Measurements from ENCODE around the gene VWC2.
"Not testable (repeated sequence)": the region's sequence is repeated elsewhere in the genome, so short reads cannot be mapped to it uniquely, and the experiment has no call there.

Gene VWC2

GRCh38 chr7:49787980-49788379 is 14.5 kb downstream of the VWC2 start:
- DNase-seq = no peak

- no peak for DNase-seq
Observed at GRCh38 chr7:49788455-49789059, 15.1 kb downstream of the VWC2 start.

DNA sequence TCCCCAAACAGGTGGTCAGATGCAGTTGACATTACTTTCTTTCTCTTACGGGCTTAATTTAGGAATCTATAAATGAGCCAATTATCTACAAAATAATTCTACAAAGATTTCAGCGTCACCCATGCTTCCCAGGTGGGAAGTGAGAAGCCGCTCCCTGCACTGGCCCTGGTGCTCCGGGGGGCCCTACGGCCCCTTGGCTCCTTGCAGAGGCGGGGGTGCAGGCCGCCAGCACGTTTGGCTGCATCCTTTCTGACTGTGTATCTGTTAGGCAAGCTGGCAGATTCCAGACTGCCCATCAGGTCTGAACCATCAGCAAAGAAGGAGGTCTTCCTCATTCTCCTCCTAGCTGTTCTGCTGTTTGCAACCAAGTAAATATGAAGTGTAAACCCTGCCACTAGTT is 16.3 kb downstream of the VWC2 start:
- no peak for DNase-seq

- no peak for DNase-seq
Observed at GRCh38 chr7:49790209-49790608, 16.8 kb downstream of the VWC2 start.

GRCh38 chr7:49791088-49791741 is 17.8 kb downstream of the VWC2 start:
- no peak for DNase-seq

- no peak for DNase-seq
Observed at GRCh38 chr7:49797987-49798660, 24.7 kb downstream of the VWC2 start.

- DNase-seq = no peak
Observed at GRCh38 chr7:49800031-49800430, 26.6 kb downstream of the VWC2 start.

GRCh38 chr7:49802600-49802999 is 29.2 kb downstream of the VWC2 start:
- DNase-seq = no peak

GRCh38 chr7:49803812-49804211 is 30.4 kb downstream of the VWC2 start:
- DNase-seq = no peak

DNA sequence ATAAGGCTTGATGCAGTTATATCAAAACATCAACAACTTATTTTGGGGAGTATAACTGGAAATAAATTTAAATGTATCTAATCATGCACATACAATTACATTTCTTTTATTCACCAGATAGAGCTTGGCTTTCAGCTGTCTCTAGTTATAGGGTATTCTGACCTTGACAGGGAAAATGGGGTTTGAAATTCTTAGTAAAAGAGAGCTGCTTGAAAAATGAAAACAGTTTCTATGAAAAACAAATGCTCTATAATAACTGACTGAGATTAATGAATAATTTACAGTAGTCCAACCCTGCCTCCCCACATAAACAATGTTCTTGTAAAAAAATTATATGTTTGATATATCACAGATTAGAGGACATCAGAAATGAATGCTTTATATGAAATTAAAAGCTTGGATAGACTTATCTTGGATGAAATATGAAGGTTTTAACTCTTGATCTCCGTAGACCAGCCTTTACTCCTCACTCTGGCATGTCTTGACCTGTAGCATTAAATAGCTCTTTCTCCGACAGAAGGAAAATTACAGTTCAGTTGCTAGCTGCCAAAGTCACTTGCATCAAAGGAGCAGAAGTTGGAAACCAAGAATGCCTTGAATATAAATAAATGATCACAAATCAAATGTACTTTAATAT is 32.1 kb downstream of the VWC2 start:
- DNase-seq = no peak

DNA sequence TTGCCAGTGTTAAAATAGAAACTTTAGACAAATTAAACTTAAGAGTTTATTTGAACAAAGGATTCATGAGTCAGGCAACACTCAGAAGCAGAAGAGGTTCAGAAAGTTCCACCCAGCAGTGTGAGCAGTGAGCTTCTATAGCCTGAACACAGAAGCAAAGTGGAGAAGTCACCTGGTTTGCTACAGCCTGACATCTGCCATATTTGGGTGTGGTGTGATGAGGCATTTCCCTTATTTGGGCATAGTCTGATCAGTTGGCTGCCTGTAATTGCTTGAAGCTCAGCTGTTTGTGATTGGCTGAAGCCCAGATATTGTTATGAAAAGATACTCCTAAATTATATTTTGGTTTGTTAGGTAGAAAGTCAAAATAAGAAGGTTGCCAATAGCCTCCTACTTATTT is 39.1 kb downstream of the VWC2 start:
- DNase-seq = no peak

- DNase-seq = no peak
Observed at GRCh38 chr7:49817279-49817678, 43.8 kb downstream of the VWC2 start.

- no peak for DNase-seq
Observed at GRCh38 chr7:49821181-49821580, 47.7 kb downstream of the VWC2 start.

GRCh38 chr7:49822856-49823255 is 49.4 kb downstream of the VWC2 start:
- DNase-seq = no peak

- DNase-seq = no peak
Observed at GRCh38 chr7:49823566-49823965, 50.1 kb downstream of the VWC2 start.

DNA sequence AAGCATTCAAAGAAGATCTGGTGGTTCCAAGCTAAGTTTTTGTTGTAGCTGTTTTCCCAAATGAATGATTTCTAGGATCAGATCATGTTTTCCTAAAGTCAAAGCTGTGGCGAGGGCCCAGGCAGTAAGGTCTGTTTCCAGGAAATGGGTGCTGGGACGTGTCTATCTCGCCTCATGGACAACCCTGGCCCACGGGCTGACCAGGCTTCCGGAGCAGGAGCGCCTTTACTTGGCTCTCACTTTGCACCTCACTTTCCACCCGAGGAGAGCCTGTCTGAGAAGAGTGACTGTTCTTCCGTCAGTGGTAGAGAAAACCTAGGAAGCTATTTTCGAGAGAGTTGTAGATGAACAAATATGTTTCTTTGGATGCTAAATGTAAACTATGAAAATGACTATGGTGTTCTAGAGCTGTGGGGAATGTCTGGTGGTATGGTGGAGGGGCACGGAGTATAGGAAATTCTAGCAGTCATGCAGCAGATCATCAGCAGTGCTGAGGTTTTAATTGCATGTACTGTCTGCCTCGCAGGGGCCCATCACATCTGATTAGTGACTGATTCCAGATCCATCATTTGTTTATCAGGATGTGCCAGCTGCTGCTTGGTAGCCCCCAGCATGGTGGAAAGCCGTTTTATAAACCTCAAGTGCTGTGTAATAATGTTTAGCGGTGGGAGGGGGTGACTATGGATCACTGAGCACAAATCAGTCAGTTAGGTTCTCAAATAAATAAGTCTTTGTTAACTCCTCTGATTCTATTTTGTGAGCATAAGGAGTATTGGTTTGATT is 66.6 kb downstream of the VWC2 start:
- DNase-seq = no peak

GRCh38 chr7:49840751-49841405 is 67.4 kb downstream of the VWC2 start:
- no peak for DNase-seq

DNA sequence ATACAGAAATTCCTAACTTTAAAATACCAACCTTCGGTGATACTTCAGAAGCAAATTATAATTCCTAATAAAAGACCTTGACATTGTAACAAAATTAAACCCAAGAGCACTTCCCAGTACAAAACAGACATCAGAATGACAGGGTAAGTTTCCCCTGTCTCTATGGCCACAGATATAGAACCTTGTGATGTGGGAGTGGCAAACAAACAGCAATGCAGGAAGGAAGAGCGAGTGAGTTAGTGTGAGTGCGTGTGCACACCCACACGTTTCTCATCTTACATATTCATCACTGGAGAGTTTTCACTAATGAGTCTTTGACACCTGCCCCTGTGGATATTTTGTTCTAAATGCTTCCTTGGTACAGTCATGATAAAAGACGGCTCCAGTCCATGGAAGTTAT is 72.2 kb downstream of the VWC2 start:
- no peak for DNase-seq

- no peak for DNase-seq
Observed at GRCh38 chr7:49848211-49848841, 74.9 kb downstream of the VWC2 start.

GRCh38 chr7:49850921-49851613 is 77.6 kb downstream of the VWC2 start:
- DNase-seq = no peak

DNA sequence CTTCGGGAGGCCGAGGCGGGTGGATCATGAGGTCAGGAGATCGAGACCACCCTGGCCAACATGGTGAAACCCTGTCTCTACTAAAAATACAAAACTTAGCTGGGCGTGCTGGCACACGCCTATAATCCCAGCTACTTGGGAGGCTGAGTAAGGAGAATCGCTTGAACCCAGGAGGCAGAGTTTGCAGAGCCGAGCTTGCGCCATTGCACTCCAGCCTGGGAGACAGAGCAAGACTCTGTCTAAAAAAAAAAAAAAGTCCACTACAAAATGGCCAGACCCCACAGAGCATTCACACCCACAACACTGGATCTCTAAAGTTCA is 78.1 kb downstream of the VWC2 start:
- DNase-seq = not testable (repeated sequence)
